Cortex of kidney (tissue), 1 donor: ENCODE results near the gene PLSCR5.
A peak's percentile ranks its signal among the peaks of the same experiment; 100 is the strongest.

ENCODE experiments used
- DNase-seq: peaks from one replicate; lab custom pipeline; 2025; lab: John Stamatoyannopoulos, UW

The PLSCR5 gene

GRCh38 chr3:146544002-146544928 is 60.9 kb downstream of the PLSCR5 start, which contains the start of gene PLSCR1:
Gene PLSCR1, minus strand, starts transcription at chr3:146544607. Its CDS starts 8,055 bp downstream, at chr3:146536552.
- peak; percentile 78 for DNase-seq

- no peak for DNase-seq
Observed at GRCh38 chr3:146543461-146544001, 61.6 kb downstream of the PLSCR5 start.

GRCh38 chr3:146542978-146543377 is 62.2 kb downstream of the PLSCR5 start:
- no peak for DNase-seq

- no peak for DNase-seq
Observed at GRCh38 chr3:146542179-146542578, 63.0 kb downstream of the PLSCR5 start.

- DNase-seq, result no peak
Observed at GRCh38 chr3:146540978-146541377, 64.2 kb downstream of the PLSCR5 start.

GRCh38 chr3:146540236-146540635 is 64.9 kb downstream of the PLSCR5 start:
- no peak for DNase-seq

- DNase-seq, result no peak
Observed at GRCh38 chr3:146539315-146539714, 65.8 kb downstream of the PLSCR5 start.

- DNase-seq, result no peak
Observed at GRCh38 chr3:146537603-146538002, 67.5 kb downstream of the PLSCR5 start.

- DNase-seq, result no peak
Observed at GRCh38 chr3:146536681-146537080, 68.5 kb downstream of the PLSCR5 start.
